ENCODE measurements around the gene TBC1D22A.

TBC1D22A gene

GRCh38 chr22:47177334-47177815 is 414.9 kb downstream of the TBC1D22A start:
- DNase-seq: no peak

- no peak for DNase-seq
Observed at GRCh38 chr22:47178339-47178738, 415.9 kb downstream of the TBC1D22A start.

- no peak for DNase-seq
Observed at GRCh38 chr22:47180796-47181195, 418.3 kb downstream of the TBC1D22A start.

GRCh38 chr22:47187176-47187957 is 424.9 kb downstream of the TBC1D22A start:
- no peak for DNase-seq

GRCh38 chr22:47188261-47189055 is 426.0 kb downstream of the TBC1D22A start:
- no peak for DNase-seq

- DNase-seq: no peak
Observed at GRCh38 chr22:47189056-47189916, 426.8 kb downstream of the TBC1D22A start.

- DNase-seq: no peak
Observed at GRCh38 chr22:47190276-47190956, 428.0 kb downstream of the TBC1D22A start.

GRCh38 chr22:47190957-47191670 is 428.7 kb downstream of the TBC1D22A start:
- DNase-seq: no peak

GRCh38 chr22:47191671-47192650 is 429.5 kb downstream of the TBC1D22A start:
- no peak for DNase-seq

GRCh38 chr22:47192651-47193437 is 430.4 kb downstream of the TBC1D22A start:
- no peak for DNase-seq

- DNase-seq: no peak
Observed at GRCh38 chr22:47193606-47194329, 431.3 kb downstream of the TBC1D22A start.

- no peak for DNase-seq
Observed at GRCh38 chr22:47194476-47195155, 432.2 kb downstream of the TBC1D22A start.

- DNase-seq: no peak
Observed at GRCh38 chr22:47195156-47195483, 432.7 kb downstream of the TBC1D22A start.

GRCh38 chr22:47195484-47196165 is 433.2 kb downstream of the TBC1D22A start:
- DNase-seq: no peak

- no peak for DNase-seq
Observed at GRCh38 chr22:47196166-47196849, 433.9 kb downstream of the TBC1D22A start.

GRCh38 chr22:47196881-47197772 is 434.7 kb downstream of the TBC1D22A start:
- no peak for DNase-seq

Data from NCI-H748 treated with DMSO at 0.1 percent for 48 hours (cell line).